GM11168 (cell line): ENCODE data around the gene TMEM260.
"Not testable (repeated sequence)": the region's sequence is repeated elsewhere in the genome, so short reads cannot be mapped to it uniquely, and the experiment has no call there.

Experiments used
- in situ Hi-C: fragments of 300-500 bp; cut with MboI; formaldehyde crosslinking; loops from one replicate; pipeline ENCODE4 v1.12.0; 2022; ENCODE audit warnings: low sequenced_read_pairs; ENCODE audit not compliant: unreplicated experiment

TMEM260 gene

DNA sequence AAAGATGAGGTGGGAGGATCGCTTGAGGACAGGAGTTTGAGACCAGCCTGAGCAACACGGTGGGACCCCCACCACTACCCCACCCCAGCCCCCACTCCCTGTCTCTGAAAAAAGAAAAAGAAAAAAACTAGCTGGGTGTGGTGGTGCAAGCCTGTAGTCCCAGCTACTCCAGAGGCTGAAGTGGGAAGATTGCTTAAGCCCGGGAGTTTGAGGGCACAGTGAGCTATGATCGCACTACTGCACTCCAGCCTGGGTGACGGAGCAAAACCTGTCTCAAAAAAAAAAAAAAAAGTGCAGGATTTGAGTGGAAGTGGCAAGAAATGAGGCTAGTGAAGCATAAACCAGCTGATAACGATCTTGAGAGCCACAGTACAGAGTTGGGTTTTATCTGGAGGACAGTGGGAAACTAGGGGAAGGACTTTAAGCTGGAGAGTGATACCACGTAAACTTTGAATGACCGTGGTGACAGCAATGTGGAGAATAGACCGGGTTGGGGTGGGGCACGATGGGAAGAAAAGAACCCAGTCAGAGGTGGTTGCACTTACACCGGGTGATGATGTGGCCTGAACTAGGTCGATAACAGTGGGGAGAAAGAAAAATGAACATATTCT, 85.3 kb downstream of the TMEM260 start:
- in situ Hi-C loops: no loop called here

DNA sequence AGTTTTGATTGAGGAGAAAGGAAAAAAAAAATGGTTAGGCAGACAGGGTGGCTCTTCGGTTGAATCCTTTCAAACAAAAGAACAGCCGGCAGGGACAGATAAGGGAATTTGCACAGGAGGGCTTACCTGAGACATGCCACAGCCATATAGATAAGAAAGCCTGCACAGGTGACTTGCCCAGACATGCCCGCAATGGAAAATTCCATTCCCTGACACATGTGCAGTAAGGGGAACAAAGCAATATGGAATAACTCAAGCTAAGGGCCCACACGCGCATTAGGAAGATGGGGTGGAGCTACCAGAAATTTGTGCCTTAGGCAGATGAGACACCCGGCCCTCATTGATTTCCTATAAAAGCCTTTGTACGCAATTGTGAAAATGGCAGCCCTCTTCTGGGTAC, 86.7 kb downstream of the TMEM260 start:
- in situ Hi-C loops: no loop called here

DNA sequence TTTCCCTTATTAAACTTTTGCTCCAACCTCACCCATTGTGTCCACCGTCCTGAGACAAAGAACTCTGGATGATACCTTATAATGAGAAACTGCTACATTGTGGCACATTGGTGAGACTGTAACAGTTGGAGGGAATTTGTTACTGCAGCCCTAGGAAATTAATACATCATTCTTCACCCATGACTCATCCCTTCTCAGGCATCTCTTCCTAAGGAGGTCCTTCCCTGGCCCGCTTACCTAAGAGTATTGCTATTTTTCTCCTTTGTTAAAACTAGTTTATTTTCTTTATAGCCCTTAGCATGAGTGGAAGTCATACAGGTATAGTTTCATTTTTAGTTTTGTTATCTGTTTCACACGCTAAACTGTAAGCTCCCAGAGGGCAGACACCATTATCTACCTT, 87.1 kb downstream of the TMEM260 start:
- in situ Hi-C loops: no loop called here

DNA sequence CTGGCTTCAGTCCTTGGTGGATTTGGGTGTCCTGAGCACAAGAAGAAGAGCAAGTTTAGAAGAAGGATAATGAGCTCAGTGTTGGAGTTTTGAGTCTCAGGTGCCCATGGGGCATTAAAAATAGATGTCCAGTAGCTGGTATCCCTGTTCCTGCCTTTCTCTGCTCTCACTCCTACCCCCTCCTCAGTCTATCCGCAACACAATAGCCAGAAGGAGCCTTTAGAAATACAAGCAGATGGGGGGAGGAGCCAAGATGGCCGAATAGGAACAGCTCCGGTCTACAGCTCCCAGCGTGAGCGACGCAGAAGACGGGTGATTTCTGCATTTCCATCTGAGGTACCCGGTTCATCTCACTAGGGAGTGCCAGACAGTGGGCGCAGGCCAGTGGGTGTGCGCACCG, 87.7 kb downstream of the TMEM260 start:
- in situ Hi-C loops: not testable (repeated sequence)

DNA sequence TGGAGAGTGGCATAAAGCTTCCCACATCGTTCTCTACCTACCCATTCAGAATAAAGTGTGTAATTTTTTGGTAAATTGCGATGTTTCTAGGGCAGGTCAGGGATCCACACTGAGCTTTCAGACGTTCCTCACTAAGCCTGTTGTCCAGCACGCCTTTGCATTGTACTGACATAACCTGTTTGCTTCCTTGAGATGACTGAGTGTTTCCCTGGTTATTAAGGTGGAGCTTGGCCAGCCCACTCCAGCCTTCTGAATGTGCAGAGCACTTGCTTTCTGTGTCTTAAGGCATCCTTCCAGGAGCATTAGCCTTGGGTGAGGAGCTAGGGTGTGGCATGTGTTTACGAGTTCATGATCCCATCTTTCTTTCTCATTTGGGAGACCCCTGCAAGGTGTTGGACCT, 96.4 kb downstream of the TMEM260 start:
- in situ Hi-C loops: no loop called here

DNA sequence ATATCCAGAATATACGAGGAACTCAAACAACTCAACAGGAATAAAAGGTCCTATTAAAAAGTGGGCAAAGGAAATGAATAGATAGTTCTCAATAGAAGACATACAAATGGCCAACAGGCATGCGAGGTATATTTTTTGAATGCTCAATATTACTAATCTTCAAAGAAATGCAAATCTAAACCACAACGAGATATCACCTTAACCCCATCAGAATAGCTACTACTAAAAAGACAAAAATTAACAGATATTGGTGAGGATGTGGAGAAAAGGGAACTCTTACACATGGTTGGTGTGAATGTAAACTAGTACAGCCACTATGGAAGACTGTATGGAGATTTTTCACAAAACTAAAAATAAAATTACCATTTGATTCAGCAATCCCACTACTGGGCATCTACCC, 99.2 kb downstream of the TMEM260 start:
- in situ Hi-C loops: no loop called here

DNA sequence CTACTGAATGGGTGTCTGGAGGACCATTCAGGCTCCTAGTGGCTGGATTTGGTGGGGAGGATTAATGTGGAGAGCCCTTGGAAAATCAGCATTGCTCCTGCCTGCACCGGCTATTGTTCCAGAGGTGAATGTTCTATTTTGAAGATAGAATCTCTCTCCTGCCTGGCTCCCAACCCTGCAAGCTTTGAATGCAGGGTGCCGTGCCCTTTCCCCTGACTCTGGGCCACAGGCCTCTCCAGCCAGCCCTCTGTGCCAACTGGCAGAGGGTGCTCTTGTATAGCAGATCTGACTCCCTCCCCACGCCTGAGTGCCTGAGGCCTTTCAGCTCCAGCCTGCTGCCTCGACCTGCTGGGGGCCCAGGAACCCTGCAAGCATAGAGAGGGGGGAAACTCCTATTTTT, 106.8 kb downstream of the TMEM260 start:
- in situ Hi-C loops: no loop called here

DNA sequence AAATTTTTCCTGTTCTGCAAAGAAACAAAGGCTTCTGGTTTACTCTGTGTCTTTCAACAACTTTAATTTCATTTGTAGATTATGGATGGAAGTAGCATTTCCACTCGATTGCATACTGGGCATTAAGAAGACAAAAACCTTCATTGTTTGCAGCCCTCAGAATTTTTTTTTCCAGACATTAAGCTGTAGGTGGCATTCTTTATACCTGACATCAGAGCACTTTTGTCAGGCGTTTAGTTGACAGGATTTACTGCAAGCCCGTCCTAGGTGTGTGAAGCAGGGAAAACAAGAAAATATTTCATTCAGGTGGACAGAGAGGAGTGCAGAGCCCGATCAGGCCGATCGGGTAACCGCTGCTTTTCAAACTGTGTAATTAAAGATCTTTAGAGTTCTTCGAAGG, 107.5 kb downstream of the TMEM260 start:
- in situ Hi-C loops: no loop called here

DNA sequence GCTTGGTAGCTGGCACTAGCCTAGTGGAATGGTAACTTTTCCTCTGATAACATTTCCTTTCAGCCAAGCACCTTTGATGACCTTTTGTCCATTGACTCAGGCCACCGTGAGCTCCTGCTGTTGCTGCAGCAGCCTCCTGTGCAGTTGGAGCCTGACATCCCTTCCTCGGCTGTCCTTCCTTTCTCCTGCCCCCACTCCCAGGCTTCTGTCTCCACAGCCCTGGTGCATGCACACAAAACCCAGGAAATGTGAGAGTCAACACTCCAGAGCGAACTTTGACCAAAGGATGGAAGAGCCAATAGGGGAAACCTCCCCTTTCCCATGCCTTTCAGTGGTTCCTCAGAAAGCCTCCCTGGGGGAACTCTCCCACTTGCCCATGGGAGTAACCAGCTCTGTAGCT, 115.0 kb downstream of the TMEM260 start:
- in situ Hi-C loops: no loop called here

DNA sequence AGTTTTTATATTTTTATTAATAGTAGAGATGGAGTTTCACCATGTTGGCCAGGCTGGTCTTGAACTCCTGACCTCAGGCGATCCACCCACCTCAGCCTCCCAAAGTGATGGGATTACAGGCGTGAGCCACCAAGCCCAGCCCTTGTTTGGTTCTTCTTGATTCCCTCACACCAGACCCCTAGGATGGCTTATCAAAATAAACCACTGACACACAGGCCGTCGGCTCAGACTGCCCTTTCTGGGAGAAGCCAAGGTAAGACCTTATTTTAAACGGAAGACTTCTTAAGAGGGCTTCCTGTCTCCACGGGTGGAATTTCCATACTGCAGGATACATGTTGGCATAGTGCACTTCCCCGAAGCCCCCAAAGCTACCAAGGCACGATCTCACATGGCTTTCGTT, 115.6 kb downstream of the TMEM260 start:
- in situ Hi-C loops: not testable (repeated sequence)
